ENCODE measurements around the gene INAFM2.

INAFM2 gene

DNA sequence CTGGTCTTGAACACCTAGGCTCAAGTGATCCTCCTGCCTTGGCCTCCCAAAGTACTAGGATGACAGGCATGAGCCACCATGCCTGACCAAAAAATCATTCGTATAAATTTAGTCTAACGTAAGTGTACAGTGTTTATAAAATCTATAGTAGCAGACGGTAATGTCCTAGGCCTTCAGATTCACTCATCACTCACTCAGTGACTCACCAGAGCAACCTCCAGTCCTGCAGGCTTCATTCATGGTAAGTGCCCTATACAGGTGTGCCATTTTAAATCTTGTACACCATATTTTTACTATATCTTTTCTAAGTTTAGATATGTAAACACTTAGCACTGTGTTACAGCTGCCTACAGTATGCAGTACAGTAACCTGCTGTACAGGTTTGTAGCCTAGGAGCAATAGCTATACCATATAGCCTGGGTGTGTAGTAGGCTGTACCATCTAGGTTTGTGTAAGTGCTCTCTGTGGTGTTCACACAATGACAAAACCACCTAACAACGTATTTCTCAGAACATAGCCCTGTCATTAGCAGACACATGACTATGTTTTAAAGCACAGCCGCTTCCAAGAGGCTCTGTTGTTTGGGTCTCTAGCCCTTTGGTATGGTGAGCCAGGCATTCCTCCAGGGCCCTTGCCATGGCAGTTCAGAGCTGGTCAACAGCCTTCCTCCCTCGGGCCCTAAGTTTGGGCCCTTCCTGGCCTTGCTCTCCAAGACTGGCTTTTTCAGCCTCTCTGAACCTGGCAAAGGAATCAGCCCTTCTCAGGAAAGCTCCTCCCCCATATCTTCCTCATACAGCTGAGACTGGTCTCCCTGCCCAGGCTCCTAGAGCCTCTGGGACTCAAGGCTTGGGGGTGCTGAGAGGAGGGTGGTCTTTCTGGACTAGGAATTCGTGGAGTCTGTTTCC lies 19.2 kb downstream of the INAFM2 start:
- no peak for DNase-seq (ENCODE audit: low read depth in 4 of 4, low spot score in 1 of 4)

DNA sequence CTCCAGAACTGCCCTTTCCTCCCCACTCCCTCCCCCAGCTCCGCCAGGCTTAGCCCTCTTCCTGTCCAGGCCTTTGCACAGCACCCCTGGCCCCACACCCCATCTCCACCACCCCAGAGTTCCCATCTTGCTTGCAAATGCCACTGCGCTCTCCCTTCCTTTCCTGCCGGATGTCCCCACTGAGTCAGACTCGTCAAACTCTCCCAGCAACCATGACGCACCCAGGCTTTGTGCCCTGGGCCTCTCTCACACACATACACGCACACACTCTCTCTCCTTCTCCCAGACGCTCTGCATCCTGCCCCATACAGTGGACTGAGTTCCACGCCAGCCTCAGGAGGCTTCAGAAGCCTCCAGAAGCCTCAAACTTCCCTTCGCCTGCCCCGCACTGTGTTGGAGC lies 20.0 kb downstream of the INAFM2 start:
- no peak for DNase-seq (ENCODE audit: low read depth in 4 of 4, low spot score in 1 of 4)

DNA sequence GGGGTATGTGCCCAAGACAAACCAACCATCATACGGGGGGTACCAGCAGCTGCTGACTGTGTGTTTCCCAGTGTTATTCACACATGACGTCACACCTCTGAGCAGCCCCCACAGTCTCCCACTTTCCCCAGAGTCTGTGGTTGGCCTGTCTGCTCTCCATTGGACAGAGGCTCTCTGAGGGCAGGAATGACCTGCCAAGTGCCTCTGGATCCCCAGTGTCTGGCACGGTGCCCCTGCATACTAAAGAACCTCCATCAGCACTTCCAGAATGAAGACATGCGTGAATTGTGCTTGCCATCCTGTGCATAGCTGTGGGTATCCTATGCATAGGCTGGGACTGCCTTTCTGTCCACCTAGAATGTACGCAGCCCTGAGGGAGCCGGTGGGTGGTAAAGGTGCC lies 20.7 kb downstream of the INAFM2 start:
- DNase-seq (ENCODE audit: low read depth in 4 of 4, low spot score in 1 of 4): no peak

DNA sequence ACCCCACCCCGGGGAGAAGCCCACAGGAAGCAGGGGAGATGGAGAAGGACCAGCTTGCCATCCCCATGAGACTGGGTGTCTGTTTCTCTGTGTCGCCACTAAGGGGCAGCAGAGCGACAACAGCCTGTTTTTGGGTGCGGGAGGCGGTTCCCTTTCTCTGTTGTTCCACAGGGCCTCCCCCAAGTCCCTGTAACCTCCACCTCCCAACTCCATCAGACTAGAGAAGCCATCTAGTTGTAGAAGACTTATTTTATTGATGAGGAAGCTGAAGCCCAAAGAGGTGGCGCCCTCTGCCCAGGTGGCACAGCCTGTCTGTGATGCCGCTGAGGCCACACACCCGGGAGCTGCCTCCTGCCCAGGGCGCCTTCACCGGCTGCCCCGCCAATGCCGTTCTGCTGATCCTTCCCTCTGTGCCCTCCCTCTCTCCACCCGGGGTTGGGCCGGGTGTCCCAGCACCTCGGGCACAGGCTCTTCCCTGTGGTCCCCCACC lies 21.2 kb downstream of the INAFM2 start:
- peak in 2 of 4 experiments; percentile 42 to 57 for DNase-seq (ENCODE audit: low read depth in 4 of 4, low spot score in 1 of 4)

DNA sequence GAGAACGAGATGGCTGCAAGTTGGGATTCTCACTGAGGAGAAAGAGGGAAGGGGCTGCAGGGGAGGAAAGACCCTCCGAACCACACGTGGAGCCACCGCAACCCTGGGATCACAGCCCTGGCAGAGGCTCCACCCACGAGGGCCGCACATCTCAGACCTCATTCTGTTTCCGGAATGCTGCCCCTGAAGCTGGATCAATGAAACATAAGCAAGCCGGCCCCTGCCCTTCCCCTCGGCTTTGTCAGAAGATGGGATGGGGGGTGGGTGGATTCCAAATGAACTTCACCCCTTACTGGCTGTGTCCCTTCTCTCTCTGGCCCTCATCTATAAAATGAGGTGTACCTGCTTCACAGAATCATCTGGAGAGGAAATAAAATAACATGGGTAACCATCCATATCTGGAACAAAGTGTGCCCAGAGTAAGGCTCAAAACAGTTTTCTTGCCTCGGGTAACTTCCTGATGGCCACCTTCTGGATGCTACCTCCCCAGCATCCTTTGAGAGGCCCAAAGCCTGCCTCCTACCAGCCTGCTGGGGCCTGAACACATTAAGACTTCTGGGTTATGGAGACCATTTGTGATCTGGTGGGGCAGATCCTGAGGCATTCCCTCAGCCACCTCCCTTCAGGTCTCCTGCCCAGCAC lies 21.9 kb downstream of the INAFM2 start:
- no peak for DNase-seq (ENCODE audit: low read depth in 4 of 4, low spot score in 1 of 4)

DNA sequence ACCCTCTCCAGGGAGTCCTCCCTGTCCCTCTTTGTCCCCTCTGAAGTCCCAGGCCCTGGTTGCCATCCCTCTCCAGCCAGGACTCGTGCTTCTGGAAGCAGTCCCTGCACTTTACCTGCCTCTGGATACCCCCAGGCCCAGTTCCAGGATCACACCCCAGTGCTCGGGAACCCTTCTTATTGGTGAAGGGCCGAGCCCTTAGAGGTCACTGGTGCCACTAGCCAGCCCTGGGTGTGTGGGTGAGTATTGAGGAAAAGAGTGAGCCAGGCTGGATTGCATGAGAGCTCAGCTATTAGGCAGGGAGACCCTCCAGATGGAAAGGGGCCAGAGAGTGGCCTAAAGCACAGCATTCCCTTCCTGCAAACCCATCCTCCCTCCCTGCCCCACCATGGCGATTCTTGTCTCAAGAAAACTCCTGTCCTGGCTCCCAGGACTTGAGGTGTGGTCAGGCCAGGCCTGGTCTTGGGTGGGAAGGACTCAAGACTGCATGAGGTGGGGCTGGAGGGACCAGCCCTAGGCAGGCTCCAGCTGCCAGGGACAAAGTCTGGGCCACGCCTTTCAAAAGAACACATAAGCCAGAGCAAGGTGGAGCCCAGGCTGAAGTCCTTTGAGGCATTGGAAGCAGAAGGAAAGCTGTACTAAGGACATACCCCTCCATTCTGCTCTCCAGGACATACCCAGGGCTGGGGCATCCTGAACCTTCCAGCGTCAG lies 22.5 kb downstream of the INAFM2 start:
- no peak for DNase-seq (ENCODE audit: low read depth in 4 of 4, low spot score in 1 of 4)

DNA sequence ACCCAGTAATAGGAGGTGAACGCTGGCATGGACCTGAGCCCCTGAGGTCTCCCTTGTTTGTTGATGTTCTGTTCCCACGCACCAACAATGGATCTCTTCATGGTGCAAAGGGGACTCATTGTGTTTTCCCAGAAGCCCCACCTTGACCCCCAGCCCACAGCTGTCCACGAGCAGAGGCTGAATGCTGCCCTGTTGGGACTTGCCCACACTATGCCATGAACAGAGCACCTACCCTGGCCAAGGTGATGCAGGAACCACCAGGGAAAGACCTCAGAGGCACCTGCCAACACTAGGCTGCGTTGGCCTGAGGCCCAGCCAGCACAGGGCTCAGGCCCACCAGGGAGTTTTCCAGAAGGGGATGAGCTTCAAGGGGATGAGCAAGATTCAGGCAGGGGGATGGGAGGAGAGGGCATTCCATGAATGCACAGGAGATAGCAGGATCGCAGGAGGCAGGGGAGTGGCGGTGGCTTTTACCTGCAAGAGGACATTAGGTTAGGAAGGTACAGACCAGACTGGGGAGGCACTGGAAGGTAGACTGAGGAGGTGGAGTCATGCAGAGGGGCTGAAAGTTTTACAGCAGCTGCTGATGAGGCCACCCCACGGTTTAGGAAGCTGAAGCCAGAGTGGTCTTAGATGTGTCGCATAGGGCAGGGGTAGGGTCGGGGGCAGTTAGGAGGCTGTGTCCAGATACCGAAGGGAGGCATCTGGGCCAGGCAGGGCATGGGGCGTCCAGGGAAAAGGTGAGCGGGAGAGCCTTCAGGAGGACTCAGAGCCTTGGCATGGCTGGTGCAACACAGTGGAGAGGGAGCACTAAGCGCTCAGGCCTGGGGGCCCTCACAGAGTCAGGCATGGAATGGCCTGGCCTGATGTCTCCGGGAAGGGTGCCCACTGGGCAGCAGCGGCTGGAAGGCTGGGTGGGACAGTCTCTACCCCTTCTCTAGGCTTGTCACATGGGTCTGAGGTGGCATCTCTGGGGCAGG lies 23.4 kb downstream of the INAFM2 start:
- DNase-seq (ENCODE audit: low read depth in 4 of 4, low spot score in 1 of 4): no peak

DNA sequence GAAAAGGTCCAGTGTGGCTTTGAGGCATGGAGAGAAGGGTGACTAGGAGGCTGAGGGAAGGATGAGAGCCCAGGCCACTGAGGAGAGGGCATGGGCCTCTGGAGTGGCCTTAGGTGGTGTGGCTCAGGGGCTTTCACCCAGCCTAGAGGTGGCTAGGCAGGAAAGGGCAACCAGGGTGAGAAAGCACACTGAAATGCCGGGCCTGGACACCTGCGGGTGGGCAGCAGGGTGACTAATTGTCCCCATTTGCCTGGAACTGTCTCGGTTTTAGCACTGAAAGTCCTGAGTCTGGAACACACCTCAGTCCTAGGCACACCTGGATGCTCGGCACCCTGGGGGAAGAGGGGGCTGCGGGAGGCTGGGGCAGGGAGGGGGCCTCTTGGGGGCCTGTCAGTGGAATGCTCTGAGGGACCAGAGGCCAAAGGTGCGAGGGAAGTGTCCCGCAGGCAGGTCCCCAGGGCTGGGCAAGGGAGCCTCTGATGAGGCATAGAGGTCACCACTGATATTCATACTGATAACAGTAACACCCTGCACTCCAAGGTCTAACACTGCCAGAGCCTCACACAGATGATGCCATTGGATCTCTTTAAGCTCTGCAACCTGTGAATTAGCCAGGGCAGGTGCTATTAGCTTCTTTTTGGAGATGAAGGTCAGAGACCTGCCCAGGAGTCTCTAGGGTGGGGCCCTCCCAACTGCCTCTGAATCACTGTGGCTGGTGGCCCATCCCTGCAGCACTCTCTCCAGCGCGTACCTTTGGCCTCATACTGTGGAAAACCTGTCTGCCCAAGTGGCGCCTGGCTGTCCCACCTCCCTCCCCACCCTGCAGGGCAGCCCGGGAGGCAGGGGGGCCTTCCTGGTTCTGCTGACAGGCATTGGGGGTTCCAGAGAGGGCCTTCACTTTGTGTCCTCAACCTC lies 24.3 kb downstream of the INAFM2 start:
- no peak for DNase-seq (ENCODE audit: low read depth in 4 of 4, low spot score in 1 of 4)

DNA sequence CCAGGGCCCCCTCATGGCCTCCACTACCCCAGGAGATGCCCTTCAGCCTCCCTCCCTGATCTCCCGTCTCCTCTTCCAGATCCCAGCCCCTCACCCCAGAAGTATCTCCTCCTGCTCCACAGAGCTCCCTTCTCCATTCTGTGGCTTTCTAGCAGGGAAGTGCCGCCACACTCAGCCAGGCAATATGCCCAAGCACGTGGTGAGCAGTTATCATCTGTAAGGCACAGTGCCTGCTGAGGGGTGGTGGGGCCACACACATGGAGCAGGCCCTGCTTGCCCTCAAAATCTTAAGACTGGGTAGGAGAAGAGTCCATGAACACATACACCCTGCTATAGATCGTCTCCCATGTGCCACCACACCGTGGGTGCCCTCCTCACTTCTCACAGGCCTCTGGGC lies 25.0 kb downstream of the INAFM2 start:
- DNase-seq (ENCODE audit: low read depth in 4 of 4, low spot score in 1 of 4): no peak

DNA sequence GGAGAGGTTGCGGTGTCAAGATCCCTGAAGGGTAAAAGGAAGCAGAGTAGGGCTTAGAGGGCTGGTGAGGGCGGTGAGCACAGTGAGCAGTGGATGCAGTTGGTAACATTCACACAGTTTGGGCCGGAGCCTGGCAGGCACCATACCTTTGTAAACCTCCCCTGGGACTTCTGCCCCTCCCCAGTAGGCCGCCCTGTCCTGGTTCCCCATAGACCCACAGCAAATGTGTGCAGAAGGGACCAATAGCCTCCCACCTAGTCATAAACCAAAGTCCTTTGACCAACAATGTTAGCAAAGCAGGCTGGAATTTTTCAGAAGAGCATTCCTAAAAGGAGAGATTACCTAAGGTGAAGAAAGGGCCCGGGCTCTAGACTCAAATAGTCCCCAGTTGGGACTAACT lies 25.7 kb downstream of the INAFM2 start:
- no peak for DNase-seq (ENCODE audit: low read depth in 4 of 4, low spot score in 1 of 4)

DNA sequence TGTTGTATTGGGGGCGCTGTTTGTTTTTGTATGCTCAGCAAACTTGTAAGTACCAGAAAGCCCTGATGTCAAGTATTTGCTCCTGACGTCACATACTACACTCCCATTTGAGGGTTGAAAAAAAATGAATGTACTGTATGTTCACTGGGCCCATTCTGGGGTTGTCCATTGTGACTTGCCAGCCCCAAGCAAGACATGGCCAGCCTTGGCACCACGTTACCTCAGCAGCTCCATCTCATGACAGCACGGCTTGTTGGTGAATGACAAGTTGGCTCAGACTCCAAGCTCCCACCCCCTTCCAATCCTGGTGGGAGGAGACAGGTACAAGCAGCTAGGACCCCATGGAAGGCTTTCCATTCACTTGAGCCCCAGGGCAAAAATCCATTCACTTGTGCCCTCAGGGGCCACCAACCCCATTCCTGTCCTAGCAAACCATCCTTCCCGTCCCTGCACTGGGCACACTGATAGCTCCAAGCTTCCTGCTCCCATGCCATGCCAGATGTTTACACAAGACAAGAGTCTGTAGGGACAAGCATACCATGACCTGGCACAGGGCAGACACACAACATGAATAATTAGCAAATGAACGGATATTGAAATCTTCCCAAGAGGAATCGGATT lies 28.9 kb downstream of the INAFM2 start:
- no peak for DNase-seq (ENCODE audit: low read depth in 4 of 4, low spot score in 1 of 4)

DNA sequence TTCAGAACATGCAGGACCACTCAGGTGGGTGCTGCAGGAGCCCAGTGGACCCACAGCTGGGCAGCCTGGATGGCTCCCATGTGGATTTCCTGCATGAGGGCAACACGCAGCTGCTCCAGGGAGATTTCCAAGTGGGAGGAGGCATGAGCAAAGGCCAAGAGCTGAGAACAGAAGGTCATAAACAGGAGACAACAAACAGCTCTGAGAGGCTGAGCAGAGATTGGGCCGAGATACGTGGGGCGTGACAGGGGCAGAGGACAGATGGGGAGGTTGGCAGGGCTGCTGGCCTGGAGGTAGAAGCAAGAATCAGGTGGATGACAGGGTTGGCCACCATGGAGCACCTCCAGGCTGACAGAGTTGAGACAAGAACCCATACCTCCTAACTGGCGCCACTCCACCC lies 30.2 kb downstream of the INAFM2 start:
- no peak for DNase-seq (ENCODE audit: low read depth in 4 of 4, low spot score in 1 of 4)

DNA sequence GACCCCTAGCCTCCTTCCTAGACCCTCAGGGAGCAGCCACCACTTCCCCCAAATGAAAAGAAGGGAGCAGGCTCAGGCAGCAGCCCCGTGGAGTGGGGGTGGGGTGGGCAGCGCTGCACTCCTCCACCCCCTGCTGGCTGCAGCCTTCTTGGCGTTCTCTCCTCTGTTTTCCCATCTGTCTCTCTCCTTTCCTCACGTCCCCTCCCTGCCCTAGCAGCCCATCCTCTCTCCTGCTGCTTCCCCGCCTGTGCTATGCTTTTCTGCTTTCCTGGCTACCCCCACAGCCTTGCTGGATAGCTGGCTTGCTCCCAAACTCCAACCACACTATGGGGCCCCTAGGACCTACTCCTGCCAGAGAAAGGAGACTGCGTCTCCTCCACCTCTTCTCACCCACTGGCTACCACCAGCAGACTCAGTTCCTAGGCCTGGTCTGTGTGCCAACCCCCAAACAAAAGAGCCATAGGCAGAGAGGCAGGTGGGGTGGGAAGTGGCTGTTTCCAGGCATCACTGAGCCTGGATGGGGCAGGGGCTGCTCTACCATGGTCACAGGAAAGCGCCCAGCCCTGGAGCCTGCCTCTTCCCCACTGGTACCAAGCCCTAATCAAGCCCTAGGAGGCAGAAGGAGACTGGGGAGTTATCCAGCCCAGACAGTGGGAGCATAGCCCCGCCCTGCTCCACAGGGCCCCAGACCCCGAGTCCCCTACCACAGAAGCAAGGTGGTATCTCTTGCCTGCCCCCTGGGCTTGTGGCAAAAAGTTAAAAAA lies 31.1 kb downstream of the INAFM2 start:
- DNase-seq (ENCODE audit: low read depth in 4 of 4, low spot score in 1 of 4): no peak

DNA sequence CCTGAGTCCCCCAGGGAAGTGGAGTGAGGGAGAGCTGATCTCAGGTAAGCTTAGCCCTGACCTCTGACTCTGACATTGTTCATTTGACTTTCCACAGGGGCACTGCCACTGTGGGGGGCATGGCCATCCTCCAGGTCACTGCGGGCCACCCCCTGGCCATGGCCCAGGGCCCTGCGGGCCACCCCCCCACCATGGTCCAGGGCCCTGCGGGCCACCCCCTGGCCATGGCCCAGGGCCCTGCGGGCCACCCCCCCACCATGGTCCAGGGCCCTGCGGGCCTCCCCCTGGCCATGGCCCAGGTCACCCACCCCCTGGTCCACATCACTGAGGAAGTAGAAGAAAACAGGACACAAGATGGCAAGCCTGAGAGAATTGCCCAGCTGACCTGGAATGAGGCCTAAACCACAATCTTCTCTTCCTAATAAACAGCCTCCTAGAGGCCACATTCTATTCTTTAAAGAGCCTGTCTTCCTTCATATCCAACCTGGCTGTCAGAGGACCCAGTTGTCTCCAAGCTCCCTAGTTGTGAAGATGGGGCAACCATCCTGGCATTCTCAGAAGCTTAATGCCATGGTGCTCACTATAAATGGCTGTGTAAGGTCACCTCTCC lies 32.6 kb downstream of the INAFM2 start:
- DNase-seq (ENCODE audit: low read depth in 4 of 4, low spot score in 1 of 4): no peak

DNA sequence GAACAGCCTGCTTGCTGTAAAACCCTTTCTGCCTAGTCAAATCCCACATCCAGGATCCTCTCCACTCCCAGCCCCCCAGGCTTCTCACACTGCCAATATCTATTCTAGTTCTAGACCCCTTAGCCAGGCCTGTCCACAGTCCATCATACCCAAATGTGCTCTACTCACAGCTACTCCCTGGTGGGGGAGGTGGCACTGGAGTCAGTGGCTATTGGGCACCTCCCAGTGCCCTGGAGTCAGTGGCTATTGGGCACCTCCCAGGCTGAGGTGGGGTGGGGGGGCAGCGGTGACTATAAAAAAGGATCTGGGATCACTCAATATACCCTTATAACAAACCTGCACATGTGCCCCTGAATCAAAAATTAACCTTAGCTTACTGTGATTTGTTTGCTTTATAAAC lies 33.8 kb downstream of the INAFM2 start:
- DNase-seq (ENCODE audit: low read depth in 4 of 4, low spot score in 1 of 4): no peak

DNA sequence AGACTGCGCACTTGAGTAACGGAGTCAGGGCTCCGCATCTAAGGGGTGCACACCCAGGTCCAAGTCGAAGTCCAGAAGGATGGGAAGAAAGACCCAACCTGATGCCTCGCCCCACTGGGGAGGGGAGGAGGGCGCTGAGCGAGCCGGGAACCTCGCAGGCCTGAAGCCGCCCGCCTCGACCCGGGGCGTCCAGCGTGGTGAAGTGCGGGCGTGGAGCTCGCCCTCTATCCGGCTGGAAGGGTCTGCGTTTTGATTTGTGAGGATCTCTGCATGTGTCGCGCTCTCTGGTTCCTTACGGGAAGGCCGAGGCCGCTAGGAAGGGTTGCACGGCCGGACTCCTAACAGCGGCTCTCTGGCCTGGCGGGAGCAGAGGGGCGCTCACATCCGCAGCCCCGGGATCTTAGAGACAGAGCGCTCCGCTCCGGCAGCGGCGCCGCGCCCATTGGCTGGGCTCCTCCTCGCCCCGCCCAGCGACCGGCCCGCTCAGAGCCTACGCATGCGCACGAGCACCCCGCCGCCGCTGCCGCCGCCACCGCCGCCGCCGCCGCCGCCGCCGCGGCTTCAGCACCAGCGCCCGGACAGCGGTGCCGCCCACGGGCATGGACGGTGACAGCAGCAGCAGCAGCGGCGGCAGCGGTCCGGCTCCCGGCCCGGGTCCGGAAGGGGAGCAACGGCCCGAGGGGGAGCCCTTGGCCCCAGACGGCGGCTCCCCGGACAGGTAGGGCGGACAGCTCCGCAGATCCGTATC lies 34.4 kb downstream of the INAFM2 start, which contains the start of gene DISP2:
TSS of gene DISP2 (plus strand) at position 497 of the 748 bp plus-strand sequence. CDS start at position 600, 103 bp downstream.
- DNase-seq (ENCODE audit: low read depth in 4 of 4, low spot score in 1 of 4): peak; percentile 70 to 82 (median 78)
